WTC11 (cell line): ENCODE data around the gene SDHAF2. TPM values are rescaled to one million over a fixed set of nuclear protein-coding genes. Genes with fewer than 3 reads are reported as not detected.
A peak's percentile ranks its signal among the peaks of the same experiment; 100 is the strongest.

Experiments used
- ATAC-seq: fragments of 200-7000 bp; cut with Tn5 transposase; 2 replicates; pipeline ENCODE4 v1.10.0; 2021; ENCODE audit warnings: mild to moderate bottlenecking, moderate library complexity
- CTCF ChIA-PET: fragments of 300-600 bp; sonication (Branson Sonifier 250); formaldehyde crosslinking; loops from one replicate; lab custom pipeline; 2021; ENCODE audit warnings: antibody characterized with exemption; lab: Charles Lee
- POLR2A ChIA-PET: fragments of 350-600 bp; sonication (Branson Sonifier 250); formaldehyde crosslinking; loops from one replicate; lab custom pipeline; 2021; ENCODE audit warnings: antibody characterized with exemption; lab: Charles Lee
- DNase-seq: peaks from one replicate; pipeline ENCODE4 v3.0.0; 2021; ENCODE audit warnings: low spot score
- H3K27ac Mint-ChIP-seq: 2 replicates; pipeline ENCODE4 v1.8.0; 2021; ENCODE audit warnings: mixed read lengths
- H3K27me3 Mint-ChIP-seq: 2 replicates; pipeline ENCODE4 v1.8.0; 2021; ENCODE audit warnings: low read depth, mild to moderate bottlenecking, moderate library complexity, mixed read lengths
- H3K36me3 Mint-ChIP-seq: 2 replicates; pipeline ENCODE4 v1.8.0; 2021; ENCODE audit warnings: mixed read lengths
- H3K4me1 Mint-ChIP-seq: 2 replicates; pipeline ENCODE4 v1.8.0; 2022; ENCODE audit warnings: mixed read lengths
- H3K4me3 Mint-ChIP-seq: 2 replicates; pipeline ENCODE4 v1.8.0; 2021; ENCODE audit warnings: mild to moderate bottlenecking, moderate library complexity, mixed read lengths
- H3K9me3 Mint-ChIP-seq: 2 replicates; pipeline ENCODE4 v1.8.0; 2021; ENCODE audit warnings: mixed read lengths
- AR ChIP-seq: fragments of 250-450 bp; sonication (Bioruptor Pico); IDR thresholded peaks from 2 replicates; pipeline ENCODE4 v1.9.0; 2021; ENCODE audit warnings: mild to moderate bottlenecking
- CBFB ChIP-seq: sonication (generic); formaldehyde crosslinking; IDR thresholded peaks from 2 replicates; pipeline ENCODE4 v1.8.1; 2022; ENCODE audit warnings: mild to moderate bottlenecking, low read depth, missing genetic modification reagents
- CREM ChIP-seq: sonication (generic); formaldehyde crosslinking; IDR thresholded peaks from 2 replicates; pipeline ENCODE4 v1.8.1; 2022; ENCODE audit warnings: mild to moderate bottlenecking, missing genetic modification reagents, moderate library complexity
- ESRRA ChIP-seq: sonication (generic); formaldehyde crosslinking; IDR thresholded peaks from 2 replicates; pipeline ENCODE4 v1.8.1; 2022; ENCODE audit warnings: mild to moderate bottlenecking, missing genetic modification reagents, borderline replicate concordance
- FOXJ3 ChIP-seq: sonication (generic); formaldehyde crosslinking; IDR thresholded peaks from 2 replicates; pipeline ENCODE4 v1.9.0; 2021; ENCODE audit warnings: missing genetic modification reagents, mild to moderate bottlenecking, borderline replicate concordance
- GABPB1 ChIP-seq: sonication (generic); formaldehyde crosslinking; IDR thresholded peaks from 2 replicates; pipeline ENCODE4 v1.8.1; 2023; ENCODE audit warnings: mild to moderate bottlenecking, missing genetic modification reagents
- MAX ChIP-seq: sonication (generic); formaldehyde crosslinking; IDR thresholded peaks from 2 replicates; pipeline ENCODE4 v1.8.0; 2022; ENCODE audit warnings: mild to moderate bottlenecking, missing genetic modification reagents
- MYBL2 ChIP-seq: sonication (generic); formaldehyde crosslinking; IDR thresholded peaks from 2 replicates; pipeline ENCODE4 v1.8.1; 2023; ENCODE audit warnings: mild to moderate bottlenecking, moderate library complexity, missing genetic modification reagents
- NR2C2 ChIP-seq: sonication (generic); formaldehyde crosslinking; IDR thresholded peaks from 2 replicates; pipeline ENCODE4 v1.8.0; 2022; ENCODE audit warnings: mild to moderate bottlenecking, missing genetic modification reagents
- NR3C1 ChIP-seq: sonication (generic); formaldehyde crosslinking; conservative IDR thresholded peaks from 2 replicates; pipeline ENCODE4 v1.8.1; 2023; ENCODE audit warnings: low read depth, mild to moderate bottlenecking, missing genetic modification reagents
- USF2 ChIP-seq: sonication (generic); formaldehyde crosslinking; IDR thresholded peaks from 2 replicates; pipeline ENCODE4 v1.8.1; 2023; ENCODE audit warnings: mild to moderate bottlenecking, missing genetic modification reagents, moderate library complexity
- ZBTB43 ChIP-seq: sonication (generic); formaldehyde crosslinking; IDR thresholded peaks from 2 replicates; pipeline ENCODE4 v1.8.1; 2023; ENCODE audit warnings: mild to moderate bottlenecking, missing genetic modification reagents
- ZNF138 ChIP-seq: sonication (generic); formaldehyde crosslinking; conservative IDR thresholded peaks from 2 replicates; pipeline ENCODE4 v1.8.1; 2022; ENCODE audit warnings: mild to moderate bottlenecking, moderate library complexity, missing genetic modification reagents
- ZNF317 ChIP-seq: sonication (generic); formaldehyde crosslinking; IDR thresholded peaks from 2 replicates; pipeline ENCODE4 v1.8.1; 2023; ENCODE audit warnings: low read depth, mild to moderate bottlenecking, moderate library complexity, missing genetic modification reagents, borderline replicate concordance
- ZNF512 ChIP-seq: sonication (generic); formaldehyde crosslinking; IDR thresholded peaks from 2 replicates; pipeline ENCODE4 v1.8.1; 2022; ENCODE audit warnings: missing genetic modification reagents, borderline replicate concordance
- ZSCAN18 ChIP-seq: fragments of 250-450 bp; sonication (Bioruptor Pico); IDR thresholded peaks from 2 replicates; pipeline ENCODE4 v2.1.2; 2022; ENCODE audit warnings: mild to moderate bottlenecking, moderate library complexity
- total RNA-seq: library from RNA; stranded (reverse); gene quantifications from 3 replicates; pipeline ENCODE4 v1.2.3, GENCODE V29; 2021
- TF ChIP-seq, protein P1 (sequence below): sonication (generic); formaldehyde crosslinking; IDR thresholded peaks from 2 replicates; pipeline ENCODE4 v1.8.1; 2023; ENCODE audit warnings: mild to moderate bottlenecking, moderate library complexity, missing genetic modification reagents
- TF ChIP-seq, protein P2 (sequence below): fragments of 250-450 bp; sonication (Bioruptor Pico); conservative IDR thresholded peaks from 2 replicates; pipeline ENCODE4 v1.9.0; 2021; ENCODE audit warnings: mild to moderate bottlenecking

SDHAF2 gene
- total RNA-seq, 1 experiment from 2014 or later = 36.5 TPM

DNA sequence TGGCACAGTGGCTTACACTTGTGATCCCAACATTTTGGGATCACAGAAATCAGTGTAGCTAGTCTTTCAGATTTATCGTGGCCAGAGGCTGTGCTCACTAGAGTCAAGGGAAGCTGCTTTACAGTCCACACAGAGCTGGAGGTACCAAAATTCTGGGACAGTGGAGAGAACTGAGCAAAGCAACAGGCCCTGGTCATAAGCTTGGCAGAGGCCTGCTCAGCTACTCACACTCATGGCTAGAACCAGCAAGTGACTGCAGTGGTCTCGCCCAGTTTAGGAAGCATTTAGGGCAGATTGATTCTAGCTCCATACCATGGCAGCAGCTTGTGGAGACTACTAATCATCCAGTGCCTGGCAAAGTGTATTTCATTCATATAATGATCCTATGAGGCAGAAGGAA is 28.8 kb upstream of the SDHAF2 start:
- Mint-ChIP-seq H3K4me3 (no peak overlapping the region), H3K9me3 (no peaks in the 10 kb centered on the region), H3K36me3 (peaks cover 43% of the 10 kb centered on the region), H3K4me1 (no peaks in the 10 kb centered on the region), H3K27me3 (no peaks in the 10 kb centered on the region), H3K27ac (peak overlapping the region; percentile 32; the same call in 1 of the 2 replicates)
- ChIA-PET POLR2A (interaction anchor here (0.7 to 1.5 kb wide), 3 partner anchors 10 to 28 kb away, joined by 3 to 4 read pairs (median 3); partner anchors contain the start of gene CPSF7), CTCF (interaction anchor here (1.3 to 3.3 kb wide), 6 partner anchors 9 to 65 kb away, joined by 3 to 15 read pairs (median 8); partner anchors contain the start of genes CPSF7, CYB561A3, SDHAF2 and TMEM138)
- no peak for ATAC-seq
- DNase-seq = no peak
- TF ChIP-seq USF2 (CRISPR knock-in tag) (no peak), ZNF138 (CRISPR knock-in tag) (no peak), NR2C2 (CRISPR knock-in tag) (no peak), ZSCAN18 (CRISPR knock-in tag) (no peak), CREM (CRISPR knock-in tag) (no peak)
- TF ChIP-seq, protein P1, sequence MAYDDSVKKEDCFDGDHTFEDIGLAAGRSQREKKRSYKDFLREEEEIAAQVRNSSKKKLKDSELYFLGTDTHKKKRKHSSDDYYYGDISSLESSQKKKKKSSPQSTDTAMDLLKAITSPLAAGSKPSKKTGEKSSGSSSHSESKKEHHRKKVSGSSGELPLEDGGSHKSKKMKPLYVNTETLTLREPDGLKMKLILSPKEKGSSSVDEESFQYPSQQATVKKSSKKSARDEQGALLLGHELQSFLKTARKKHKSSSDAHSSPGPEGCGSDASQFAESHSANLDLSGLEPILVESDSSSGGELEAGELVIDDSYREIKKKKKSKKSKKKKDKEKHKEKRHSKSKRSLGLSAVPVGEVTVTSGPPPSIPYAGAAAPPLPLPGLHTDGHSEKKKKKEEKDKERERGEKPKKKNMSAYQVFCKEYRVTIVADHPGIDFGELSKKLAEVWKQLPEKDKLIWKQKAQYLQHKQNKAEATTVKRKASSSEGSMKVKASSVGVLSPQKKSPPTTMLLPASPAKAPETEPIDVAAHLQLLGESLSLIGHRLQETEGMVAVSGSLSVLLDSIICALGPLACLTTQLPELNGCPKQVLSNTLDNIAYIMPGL = no peak
- TF ChIP-seq, protein P2, sequence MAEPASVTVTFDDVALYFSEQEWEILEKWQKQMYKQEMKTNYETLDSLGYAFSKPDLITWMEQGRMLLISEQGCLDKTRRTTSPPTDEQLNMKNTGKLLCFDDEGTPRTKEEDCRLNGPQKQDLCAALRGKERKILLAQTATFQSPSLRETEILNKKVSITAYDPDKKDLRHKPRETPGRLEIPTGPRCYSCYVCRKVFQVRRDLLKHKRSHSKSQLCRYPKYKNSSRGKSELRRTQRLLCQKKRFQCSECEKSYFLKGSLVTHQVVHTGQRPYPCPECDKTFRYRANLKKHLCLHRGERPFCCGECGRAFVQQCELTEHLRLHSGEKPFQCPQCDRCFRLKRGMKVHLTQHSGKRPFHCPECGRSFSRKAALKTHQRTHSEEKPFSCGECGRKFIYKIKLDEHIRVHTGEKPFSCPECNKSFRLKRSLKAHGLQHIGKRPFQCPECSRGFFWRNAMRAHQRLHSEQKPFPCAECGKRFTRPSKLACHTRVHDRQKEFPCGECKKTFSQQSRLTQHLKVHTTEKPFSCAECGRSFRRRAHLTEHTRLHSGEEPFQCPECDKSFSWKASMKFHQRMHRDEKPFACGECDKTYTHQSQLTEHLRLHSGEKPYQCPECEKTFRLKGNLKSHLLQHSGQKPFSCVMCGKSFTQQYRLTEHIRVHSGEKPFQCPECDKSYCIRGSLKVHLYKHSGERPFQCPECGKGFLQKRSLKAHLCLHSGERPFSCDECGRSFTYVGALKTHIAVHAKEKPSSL (CRISPR knock-in tag) = no peak

GRCh38 chr11:61401573-61401972 is 28.4 kb upstream of the SDHAF2 start:
- Mint-ChIP-seq H3K27me3 (no peaks in the 10 kb centered on the region), H3K27ac (no peak overlapping the region), H3K4me3 (no peak overlapping the region), H3K9me3 (no peaks in the 10 kb centered on the region), H3K36me3 (peaks cover 46% of the 10 kb centered on the region), H3K4me1 (no peaks in the 10 kb centered on the region)
- no peak for DNase-seq
- no peak for ATAC-seq
- TF ChIP-seq, protein P1 = no peak
- TF ChIP-seq MAX (CRISPR knock-in tag) = no peak
- TF ChIP-seq GABPB1 (CRISPR knock-in tag) = no peak
- no peak for TF ChIP-seq CBFB
- TF ChIP-seq FOXJ3 (CRISPR knock-in tag) = no peak
- no peak for TF ChIP-seq ZBTB43 (CRISPR knock-in tag)
- no peak for TF ChIP-seq MYBL2
- no peak for TF ChIP-seq ZNF512 (CRISPR knock-in tag)
- no peak for TF ChIP-seq ESRRA
- TF ChIP-seq AR (CRISPR knock-in tag) = no peak
- TF ChIP-seq ZNF317 = no peak
- TF ChIP-seq NR3C1 (CRISPR knock-in tag) = no peak
- ChIA-PET POLR2A (interaction anchor here (0.7 to 1.5 kb wide), 3 partner anchors 10 to 28 kb away, joined by 3 to 4 read pairs (median 3); partner anchors contain the start of gene CPSF7), CTCF (interaction anchor here (1.3 to 3.3 kb wide), 6 partner anchors 9 to 66 kb away, joined by 3 to 15 read pairs (median 8); partner anchors contain the start of genes CPSF7, CYB561A3, SDHAF2 and TMEM138)
